DND-41 (cell line): Measurements from ENCODE around the gene PCDH12.

Experiments used
- EZH2 ChIP-seq: IDR thresholded peaks from 3 replicates; pipeline ENCODE4 v1.6.1; 2012; ENCODE audit warnings: borderline replicate concordance, low read depth, mild to moderate bottlenecking, moderate library complexity, low read length, inconsistent platforms; ENCODE audit not compliant: severe bottlenecking
- TF ChIP-seq, protein P1 (sequence below): IDR thresholded peaks from 2 replicates; pipeline ENCODE4 v1.5.1; 2012; ENCODE audit warnings: borderline replicate concordance, low read length, moderate library complexity, mild to moderate bottlenecking; ENCODE audit not compliant: poor library complexity, severe bottlenecking; ENCODE audit errors: extremely low read depth

DNA sequence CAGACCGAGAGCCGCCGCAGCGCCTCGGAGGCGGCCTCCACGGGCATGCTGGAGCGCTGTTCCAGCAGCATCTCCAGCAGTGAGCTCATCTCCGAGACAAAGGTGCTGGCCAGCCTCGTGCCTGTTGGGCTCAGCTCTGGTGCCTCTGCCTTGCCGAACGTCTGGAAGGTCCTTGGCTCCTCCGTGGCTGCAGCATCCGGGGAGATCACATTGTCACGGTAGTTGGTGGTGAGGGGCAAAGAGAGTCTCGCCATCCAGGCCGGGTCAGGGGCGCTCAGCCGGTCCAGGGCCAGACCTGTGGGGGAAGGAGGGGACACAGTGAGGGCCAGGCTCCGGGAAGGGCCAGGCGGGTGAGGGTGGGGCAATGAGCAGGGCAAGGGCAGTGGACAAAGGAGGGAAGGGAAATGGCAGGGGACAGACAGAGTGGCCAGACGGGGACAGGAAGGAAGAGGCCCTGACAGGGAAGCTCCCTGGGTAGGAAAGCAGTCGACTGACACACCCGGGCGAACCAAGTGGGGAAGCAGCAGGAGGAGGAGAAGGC, 12.4 kb downstream of the PCDH12 start:
- TF ChIP-seq, protein P1, sequence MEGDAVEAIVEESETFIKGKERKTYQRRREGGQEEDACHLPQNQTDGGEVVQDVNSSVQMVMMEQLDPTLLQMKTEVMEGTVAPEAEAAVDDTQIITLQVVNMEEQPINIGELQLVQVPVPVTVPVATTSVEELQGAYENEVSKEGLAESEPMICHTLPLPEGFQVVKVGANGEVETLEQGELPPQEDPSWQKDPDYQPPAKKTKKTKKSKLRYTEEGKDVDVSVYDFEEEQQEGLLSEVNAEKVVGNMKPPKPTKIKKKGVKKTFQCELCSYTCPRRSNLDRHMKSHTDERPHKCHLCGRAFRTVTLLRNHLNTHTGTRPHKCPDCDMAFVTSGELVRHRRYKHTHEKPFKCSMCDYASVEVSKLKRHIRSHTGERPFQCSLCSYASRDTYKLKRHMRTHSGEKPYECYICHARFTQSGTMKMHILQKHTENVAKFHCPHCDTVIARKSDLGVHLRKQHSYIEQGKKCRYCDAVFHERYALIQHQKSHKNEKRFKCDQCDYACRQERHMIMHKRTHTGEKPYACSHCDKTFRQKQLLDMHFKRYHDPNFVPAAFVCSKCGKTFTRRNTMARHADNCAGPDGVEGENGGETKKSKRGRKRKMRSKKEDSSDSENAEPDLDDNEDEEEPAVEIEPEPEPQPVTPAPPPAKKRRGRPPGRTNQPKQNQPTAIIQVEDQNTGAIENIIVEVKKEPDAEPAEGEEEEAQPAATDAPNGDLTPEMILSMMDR = no peak
- TF ChIP-seq EZH2 = no peak
